ENCODE results near the gene SDS.

SDS gene

DNA sequence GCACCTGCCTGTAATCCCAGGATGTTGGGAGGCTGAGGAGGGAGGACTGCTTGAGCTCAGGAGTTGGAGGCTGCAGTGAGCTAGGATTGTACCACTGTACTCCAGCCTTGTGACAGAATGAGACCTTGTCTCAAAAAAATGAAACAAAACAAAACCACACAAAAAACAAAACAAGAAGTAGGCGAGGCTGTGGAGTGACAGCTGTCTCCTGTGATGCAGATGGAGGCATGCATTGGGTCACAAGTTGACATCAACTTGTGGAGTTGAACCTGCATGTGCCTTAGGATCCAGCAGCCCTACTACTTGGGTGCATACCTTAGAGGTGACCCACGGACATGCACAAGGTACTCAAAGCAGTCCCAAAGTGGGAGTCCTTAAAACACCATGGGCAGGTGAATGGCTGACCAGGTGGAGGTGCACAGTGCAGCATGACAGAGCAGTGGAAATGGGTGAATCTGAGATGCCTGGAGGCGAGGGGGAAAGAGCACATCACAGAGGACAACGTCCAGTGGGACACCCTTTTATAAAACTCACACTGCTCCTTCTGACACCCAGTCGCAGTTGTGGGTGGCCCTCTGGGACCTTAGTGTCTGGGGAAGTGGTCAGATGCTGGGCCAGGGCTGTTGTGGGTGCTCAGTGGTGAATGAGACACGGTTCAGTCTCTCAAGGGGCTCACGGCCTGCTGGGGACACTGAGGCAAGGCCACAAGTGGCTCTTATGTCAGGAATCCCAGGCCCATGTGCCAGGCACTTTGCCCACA lies 32.6 kb downstream of the SDS start:
- H3K9me3 ChIP-seq (replicated peaks; ENCODE audit: insufficient read depth, low read length): no peaks in the 10 kb centered on the region
- no peaks in the 10 kb centered on the region for H3K9me2 ChIP-seq (replicated peaks; ENCODE audit: insufficient read depth, low read length)
- H3K27ac ChIP-seq (ENCODE audit: low read length): no peak overlapping the region
- no peaks in the 10 kb centered on the region for H3F3A ChIP-seq (ENCODE audit: insufficient read depth, low read length)
- no peak overlapping the region for H2AFZ ChIP-seq (ENCODE audit: low read length)
- H3K4me3 ChIP-seq (ENCODE audit: low read length): no peak overlapping the region
- no peaks in the 10 kb centered on the region for H3K36me3 ChIP-seq (replicated peaks; ENCODE audit: insufficient read depth, low read length)
- TF ChIP-seq, protein P1, sequence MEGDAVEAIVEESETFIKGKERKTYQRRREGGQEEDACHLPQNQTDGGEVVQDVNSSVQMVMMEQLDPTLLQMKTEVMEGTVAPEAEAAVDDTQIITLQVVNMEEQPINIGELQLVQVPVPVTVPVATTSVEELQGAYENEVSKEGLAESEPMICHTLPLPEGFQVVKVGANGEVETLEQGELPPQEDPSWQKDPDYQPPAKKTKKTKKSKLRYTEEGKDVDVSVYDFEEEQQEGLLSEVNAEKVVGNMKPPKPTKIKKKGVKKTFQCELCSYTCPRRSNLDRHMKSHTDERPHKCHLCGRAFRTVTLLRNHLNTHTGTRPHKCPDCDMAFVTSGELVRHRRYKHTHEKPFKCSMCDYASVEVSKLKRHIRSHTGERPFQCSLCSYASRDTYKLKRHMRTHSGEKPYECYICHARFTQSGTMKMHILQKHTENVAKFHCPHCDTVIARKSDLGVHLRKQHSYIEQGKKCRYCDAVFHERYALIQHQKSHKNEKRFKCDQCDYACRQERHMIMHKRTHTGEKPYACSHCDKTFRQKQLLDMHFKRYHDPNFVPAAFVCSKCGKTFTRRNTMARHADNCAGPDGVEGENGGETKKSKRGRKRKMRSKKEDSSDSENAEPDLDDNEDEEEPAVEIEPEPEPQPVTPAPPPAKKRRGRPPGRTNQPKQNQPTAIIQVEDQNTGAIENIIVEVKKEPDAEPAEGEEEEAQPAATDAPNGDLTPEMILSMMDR (IDR thresholded peaks at IDR 0.05; ENCODE audit: low read length): no peak
- TF ChIP-seq EZH2phosphoT487 (IDR thresholded peaks at IDR 0.05; ENCODE audit: low read length) (no peak), EZH2 (optimal IDR thresholded peaks at IDR 0.05; ENCODE audit: low read depth, low read length) (no peak)
- H3K9ac ChIP-seq (ENCODE audit: low read length): no peak overlapping the region
- H3K4me2 ChIP-seq (ENCODE audit: low read depth, low read length): no peak overlapping the region
- no peaks in the 10 kb centered on the region for H3K27me3 ChIP-seq (replicated peaks; ENCODE audit: insufficient read depth, low read length)
- DNase-seq: no peak
- H3K79me2 ChIP-seq (ENCODE audit: low read length): no peaks in the 10 kb centered on the region
- no peaks in the 10 kb centered on the region for H3K4me1 ChIP-seq (ENCODE audit: low read length)
- no peaks in the 10 kb centered on the region for H4K20me1 ChIP-seq (ENCODE audit: insufficient read depth, low read length)

DNA sequence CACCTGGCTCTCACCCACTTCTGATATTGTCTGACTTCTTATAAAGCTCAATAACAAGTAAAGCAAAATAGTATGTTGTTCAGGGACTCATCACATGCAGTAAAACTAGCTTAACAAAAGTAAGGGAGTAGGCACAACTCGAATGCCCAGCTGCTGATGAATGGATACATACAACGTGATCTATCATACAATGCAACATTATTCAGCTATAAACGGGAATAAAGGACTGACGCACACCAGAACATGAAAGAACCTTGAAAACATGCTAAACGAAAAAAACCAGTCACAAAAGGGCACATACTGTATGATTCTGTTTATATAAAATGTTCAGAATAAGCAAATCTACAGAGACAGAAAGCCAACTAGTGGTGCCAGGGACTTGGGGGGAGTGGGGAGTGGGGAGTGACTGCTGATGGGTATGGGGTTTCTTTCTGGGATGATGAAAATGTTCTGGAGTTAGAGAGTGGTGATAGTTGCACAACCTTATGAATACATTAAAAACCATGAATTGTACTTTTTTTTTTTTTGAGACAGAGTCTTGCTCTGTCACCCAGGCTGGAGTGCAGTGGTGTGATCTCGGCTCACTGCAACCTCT lies 34.2 kb downstream of the SDS start:
- no peaks in the 10 kb centered on the region for H3F3A ChIP-seq (ENCODE audit: insufficient read depth, low read length)
- TF ChIP-seq EZH2phosphoT487 (IDR thresholded peaks at IDR 0.05; ENCODE audit: low read length): no peak
- TF ChIP-seq, protein P1 (IDR thresholded peaks at IDR 0.05; ENCODE audit: low read length): no peak
- no peak for TF ChIP-seq EZH2 (optimal IDR thresholded peaks at IDR 0.05; ENCODE audit: low read depth, low read length)
- H4K20me1 ChIP-seq (ENCODE audit: insufficient read depth, low read length): no peaks in the 10 kb centered on the region
- H3K4me1 ChIP-seq (ENCODE audit: low read length): no peaks in the 10 kb centered on the region
- H3K9me3 ChIP-seq (replicated peaks; ENCODE audit: insufficient read depth, low read length): no peaks in the 10 kb centered on the region
- no peaks in the 10 kb centered on the region for H3K79me2 ChIP-seq (ENCODE audit: low read length)
- no peaks in the 10 kb centered on the region for H3K36me3 ChIP-seq (replicated peaks; ENCODE audit: insufficient read depth, low read length)
- H3K9me2 ChIP-seq (replicated peaks; ENCODE audit: insufficient read depth, low read length): no peaks in the 10 kb centered on the region
- no peak overlapping the region for H3K4me2 ChIP-seq (ENCODE audit: low read depth, low read length)
- DNase-seq: no peak
- no peak overlapping the region for H2AFZ ChIP-seq (ENCODE audit: low read length)
- no peak overlapping the region for H3K9ac ChIP-seq (ENCODE audit: low read length)
- no peaks in the 10 kb centered on the region for H3K27me3 ChIP-seq (replicated peaks; ENCODE audit: insufficient read depth, low read length)
- no peak overlapping the region for H3K27ac ChIP-seq (ENCODE audit: low read length)
- no peak overlapping the region for H3K4me3 ChIP-seq (ENCODE audit: low read length)

DNA sequence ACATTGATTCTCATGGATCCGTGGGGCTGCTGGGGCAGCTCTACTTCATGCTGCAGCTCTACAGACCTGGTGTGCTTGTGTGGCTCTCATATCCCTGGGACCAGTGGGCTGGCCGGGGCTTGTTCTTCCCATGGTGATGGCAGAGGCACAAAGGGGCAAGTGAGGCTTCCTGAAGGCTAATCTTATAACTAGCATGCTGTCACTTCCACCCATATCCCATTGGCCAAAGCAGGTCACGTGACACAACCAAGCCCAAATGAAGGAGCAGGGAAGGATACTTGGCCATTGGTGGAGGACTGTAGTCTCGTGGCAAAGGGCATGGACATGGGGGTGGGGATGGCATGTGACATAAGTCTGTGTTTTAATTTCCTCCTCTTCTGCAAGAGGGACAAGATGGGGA lies 35.4 kb downstream of the SDS start:
- Histone ChIP-seq H4K20me1 (ENCODE audit: insufficient read depth, low read length) (no peaks in the 10 kb centered on the region), H2AFZ (ENCODE audit: low read length) (no peak overlapping the region), H3K36me3 (replicated peaks; ENCODE audit: insufficient read depth, low read length) (no peaks in the 10 kb centered on the region), H3K79me2 (ENCODE audit: low read length) (no peaks in the 10 kb centered on the region), H3K9me3 (replicated peaks; ENCODE audit: insufficient read depth, low read length) (no peaks in the 10 kb centered on the region), H3K4me1 (ENCODE audit: low read length) (no peaks in the 10 kb centered on the region), H3K27me3 (replicated peaks; ENCODE audit: insufficient read depth, low read length) (no peaks in the 10 kb centered on the region), H3K9me2 (replicated peaks; ENCODE audit: insufficient read depth, low read length) (no peaks in the 10 kb centered on the region), H3F3A (ENCODE audit: insufficient read depth, low read length) (no peaks in the 10 kb centered on the region), H3K4me3 (ENCODE audit: low read length) (no peak overlapping the region), H3K27ac (ENCODE audit: low read length) (no peak overlapping the region), H3K4me2 (ENCODE audit: low read depth, low read length) (no peak overlapping the region), H3K9ac (ENCODE audit: low read length) (no peak overlapping the region)
- DNase-seq: no peak
- TF ChIP-seq EZH2phosphoT487 (IDR thresholded peaks at IDR 0.05; ENCODE audit: low read length) (no peak), EZH2 (optimal IDR thresholded peaks at IDR 0.05; ENCODE audit: low read depth, low read length) (no peak)
- TF ChIP-seq, protein P1 (IDR thresholded peaks at IDR 0.05; ENCODE audit: low read length): no peak

Data from MM.1S (cell line).